Activated naive CD8-positive, alpha-beta T cell (primary cell): ENCODE results near the gene PSMD3.
"Not testable (repeated sequence)": the region's sequence is repeated elsewhere in the genome, so short reads cannot be mapped to it uniquely, and the experiment has no call there.

Experiments used
- H3K27ac Mint-ChIP-seq: one replicate; pipeline ENCODE4 v1.8.0; 2021; ENCODE audit warnings: mixed read lengths
- H3K27me3 Mint-ChIP-seq: one replicate; pipeline ENCODE4 v1.8.0; 2021; ENCODE audit warnings: mixed read lengths
- H3K36me3 Mint-ChIP-seq: one replicate; pipeline ENCODE4 v1.8.0; 2021; ENCODE audit warnings: mixed read lengths
- H3K4me1 Mint-ChIP-seq: one replicate; pipeline ENCODE4 v1.8.0; 2021; ENCODE audit warnings: low read depth, mixed read lengths
- H3K4me3 Mint-ChIP-seq: one replicate; pipeline ENCODE4 v1.8.0; 2021; ENCODE audit warnings: mild to moderate bottlenecking, mixed read lengths
- H3K9me3 Mint-ChIP-seq: one replicate; pipeline ENCODE4 v1.8.0; 2021; ENCODE audit warnings: low read depth, mixed read lengths

The PSMD3 gene

DNA sequence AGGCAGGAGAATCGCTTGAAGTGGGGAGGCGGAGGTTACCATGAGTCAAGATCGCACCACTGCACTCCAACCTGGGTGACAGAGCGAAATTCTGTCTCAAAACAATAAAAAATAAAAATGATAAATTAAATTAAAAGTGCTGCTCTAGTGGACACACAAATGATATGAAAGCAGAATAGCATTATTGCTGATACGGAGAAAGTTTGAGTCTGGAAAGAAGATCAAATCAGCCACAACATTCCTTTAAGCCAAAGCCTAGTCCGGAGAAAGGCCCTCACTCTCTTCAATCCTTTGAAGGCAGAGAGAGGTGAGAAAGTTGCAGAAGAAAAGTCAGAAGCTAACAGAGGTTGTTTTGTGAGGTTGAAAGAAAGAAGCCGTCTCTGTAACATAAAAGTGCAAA is 19.6 kb downstream of the PSMD3 start:
- no peaks in the 10 kb centered on the region for H3K9me3 Mint-ChIP-seq
- no peak overlapping the region for H3K27ac Mint-ChIP-seq
- no peaks in the 10 kb centered on the region for H3K4me1 Mint-ChIP-seq
- H3K27me3 Mint-ChIP-seq = no peaks in the 10 kb centered on the region
- no peak overlapping the region for H3K4me3 Mint-ChIP-seq
- H3K36me3 Mint-ChIP-seq = peaks cover 4% of the 10 kb centered on the region

DNA sequence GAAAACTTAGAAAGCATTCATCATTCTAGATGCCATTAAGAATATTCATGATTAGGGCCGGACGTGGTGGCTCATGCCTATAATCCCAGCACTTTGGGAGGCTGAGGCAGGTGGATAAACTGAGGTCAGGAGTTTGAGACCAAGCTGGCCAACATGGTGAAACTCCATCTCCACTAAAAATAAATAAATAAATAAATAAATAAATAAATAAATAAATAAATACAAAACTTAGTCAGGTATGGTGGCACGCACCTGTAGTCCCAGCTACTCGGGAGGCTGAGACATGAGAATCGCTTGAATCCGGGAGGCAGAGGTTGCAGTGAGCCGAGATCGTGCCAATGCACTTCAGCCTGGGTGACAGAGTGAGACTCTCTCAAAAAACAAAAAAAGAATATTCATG is 20.7 kb downstream of the PSMD3 start:
- H3K4me1 Mint-ChIP-seq, H3K27ac Mint-ChIP-seq, H3K4me3 Mint-ChIP-seq: not testable (repeated sequence)

GRCh38 chr17:40004072-40004471 is 23.5 kb downstream of the PSMD3 start:
- Mint-ChIP-seq H3K4me3 (no peak overlapping the region), H3K27me3 (no peaks in the 10 kb centered on the region)

More for the DNA sequence above, 20.7 kb downstream of the PSMD3 start:
- not testable (repeated sequence) for H3K36me3 Mint-ChIP-seq, H3K27me3 Mint-ChIP-seq, H3K9me3 Mint-ChIP-seq

DNA sequence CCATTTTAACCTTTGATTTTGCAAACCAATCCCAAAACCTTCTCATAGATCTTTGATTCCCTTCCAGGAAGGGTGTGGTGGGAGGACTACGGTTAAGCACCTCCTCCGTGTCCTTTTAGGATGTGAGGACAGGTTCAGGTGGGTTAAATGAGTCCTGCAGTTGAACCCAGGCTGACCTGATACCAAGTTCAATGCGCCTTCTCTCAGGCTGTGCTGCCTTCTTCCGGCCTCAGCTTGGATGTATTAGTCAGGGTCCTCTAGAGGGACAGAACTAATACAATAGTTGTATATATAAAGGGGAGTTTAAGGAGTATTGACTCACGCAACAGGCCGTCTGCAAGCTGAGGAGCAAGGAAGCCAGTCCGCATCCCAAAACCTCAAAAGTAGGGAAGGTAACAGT is 24.1 kb downstream of the PSMD3 start:
- no peaks in the 10 kb centered on the region for H3K4me1 Mint-ChIP-seq
- H3K9me3 Mint-ChIP-seq = no peaks in the 10 kb centered on the region
- no peak overlapping the region for H3K27ac Mint-ChIP-seq
- H3K27me3 Mint-ChIP-seq = no peaks in the 10 kb centered on the region
- no peak overlapping the region for H3K4me3 Mint-ChIP-seq
- no peaks in the 10 kb centered on the region for H3K36me3 Mint-ChIP-seq

More at GRCh38 chr17:40004072-40004471, 23.5 kb downstream of the PSMD3 start:
- H3K27ac Mint-ChIP-seq = no peak overlapping the region
- H3K4me1 Mint-ChIP-seq = no peaks in the 10 kb centered on the region
- H3K9me3 Mint-ChIP-seq = no peaks in the 10 kb centered on the region
- H3K36me3 Mint-ChIP-seq = no peaks in the 10 kb centered on the region

DNA sequence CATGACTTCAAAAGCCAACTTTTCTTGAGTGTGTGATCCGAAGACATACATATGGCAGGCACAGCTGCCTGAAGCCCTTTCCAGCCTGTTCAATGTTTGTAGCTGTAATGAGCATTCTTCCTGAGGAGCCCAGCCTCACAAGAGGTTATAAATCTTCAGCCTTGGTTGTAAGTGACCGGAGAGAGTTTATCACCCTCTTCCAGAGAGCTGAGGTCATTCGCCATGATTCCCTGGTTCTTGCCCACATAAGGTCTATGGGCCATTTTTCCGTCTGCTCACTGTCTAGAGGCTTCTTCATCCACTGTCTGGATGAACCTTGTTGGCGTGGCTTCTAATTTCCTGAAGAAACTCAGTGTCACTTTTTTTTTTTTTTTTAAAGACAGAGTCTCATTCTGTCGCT is 24.9 kb downstream of the PSMD3 start:
- H3K27me3 Mint-ChIP-seq = no peaks in the 10 kb centered on the region
- H3K4me3 Mint-ChIP-seq = no peak overlapping the region
- peaks cover 7% of the 10 kb centered on the region for H3K4me1 Mint-ChIP-seq
- no peaks in the 10 kb centered on the region for H3K36me3 Mint-ChIP-seq
- H3K9me3 Mint-ChIP-seq = no peaks in the 10 kb centered on the region
- no peak overlapping the region for H3K27ac Mint-ChIP-seq

DNA sequence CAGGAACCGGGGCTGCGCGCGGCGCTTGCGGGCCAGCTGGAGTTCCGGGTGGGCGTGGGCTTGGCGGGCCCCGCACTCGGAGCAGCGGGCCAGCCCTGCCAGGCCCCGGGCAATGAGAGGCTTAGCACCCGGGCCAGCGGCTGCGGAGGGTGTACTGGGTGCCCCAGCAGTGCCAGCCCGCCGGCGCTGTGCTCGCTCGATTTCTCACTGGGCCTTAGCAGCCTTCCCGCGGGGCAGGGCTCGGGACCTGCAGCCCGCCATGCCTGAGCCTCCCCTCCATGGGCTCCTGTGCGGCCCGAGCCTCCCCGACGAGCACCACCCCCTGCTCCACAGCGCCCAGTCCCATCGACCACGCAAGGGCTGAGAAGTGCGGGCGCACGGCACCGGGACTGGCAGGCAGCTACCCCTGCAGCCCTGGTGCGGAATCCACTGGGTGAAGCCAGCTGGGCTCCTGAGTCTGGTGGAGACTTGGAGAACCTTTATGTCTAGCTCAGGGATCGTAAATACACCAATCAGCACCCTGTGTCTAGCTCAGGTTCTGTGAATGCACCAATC is 30.4 kb downstream of the PSMD3 start:
- not testable (repeated sequence) for H3K36me3 Mint-ChIP-seq, H3K9me3 Mint-ChIP-seq, H3K4me3 Mint-ChIP-seq, H3K27me3 Mint-ChIP-seq, H3K27ac Mint-ChIP-seq
- peaks cover 12% of the 10 kb centered on the region for H3K4me1 Mint-ChIP-seq

GRCh38 chr17:40012017-40012647 is 31.5 kb downstream of the PSMD3 start:
- not testable (repeated sequence) for H3K4me3 Mint-ChIP-seq, H3K9me3 Mint-ChIP-seq, H3K36me3 Mint-ChIP-seq, H3K27me3 Mint-ChIP-seq, H3K27ac Mint-ChIP-seq
- peaks cover 12% of the 10 kb centered on the region for H3K4me1 Mint-ChIP-seq

DNA sequence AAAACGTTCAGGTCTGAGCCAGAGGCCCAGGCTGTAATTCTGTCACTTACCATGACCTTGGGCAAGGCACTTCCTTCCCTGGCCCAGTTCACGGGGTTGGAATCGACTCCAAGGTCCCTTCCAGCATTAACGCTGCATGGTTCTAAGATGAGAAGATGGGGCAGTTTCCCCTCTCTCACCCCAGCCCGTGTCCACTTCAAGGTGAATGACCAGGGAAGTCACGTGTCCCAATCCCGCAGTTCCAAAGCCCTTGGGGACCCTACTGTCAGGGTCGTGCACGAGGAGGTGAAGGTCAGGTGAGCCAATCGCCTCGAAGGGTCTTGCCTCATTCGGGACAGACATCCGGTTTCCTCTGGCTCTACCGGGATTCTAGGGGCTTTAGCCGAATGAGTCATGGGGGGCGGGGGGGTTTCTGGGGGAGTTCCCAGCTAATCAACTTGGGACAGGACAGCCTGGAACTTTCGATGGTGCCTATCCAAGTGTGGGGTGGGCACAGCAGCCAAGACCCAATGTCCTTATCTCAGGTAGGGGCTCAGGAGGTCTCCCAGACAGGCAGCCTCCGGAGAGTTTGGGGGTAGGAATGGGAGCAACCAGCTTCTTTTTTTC is 33.9 kb downstream of the PSMD3 start:
- peaks cover 12% of the 10 kb centered on the region for H3K4me1 Mint-ChIP-seq
- H3K36me3 Mint-ChIP-seq = no peaks in the 10 kb centered on the region
- no peak overlapping the region for H3K4me3 Mint-ChIP-seq
- H3K9me3 Mint-ChIP-seq = no peaks in the 10 kb centered on the region
- no peaks in the 10 kb centered on the region for H3K27me3 Mint-ChIP-seq
- H3K27ac Mint-ChIP-seq = no peak overlapping the region

DNA sequence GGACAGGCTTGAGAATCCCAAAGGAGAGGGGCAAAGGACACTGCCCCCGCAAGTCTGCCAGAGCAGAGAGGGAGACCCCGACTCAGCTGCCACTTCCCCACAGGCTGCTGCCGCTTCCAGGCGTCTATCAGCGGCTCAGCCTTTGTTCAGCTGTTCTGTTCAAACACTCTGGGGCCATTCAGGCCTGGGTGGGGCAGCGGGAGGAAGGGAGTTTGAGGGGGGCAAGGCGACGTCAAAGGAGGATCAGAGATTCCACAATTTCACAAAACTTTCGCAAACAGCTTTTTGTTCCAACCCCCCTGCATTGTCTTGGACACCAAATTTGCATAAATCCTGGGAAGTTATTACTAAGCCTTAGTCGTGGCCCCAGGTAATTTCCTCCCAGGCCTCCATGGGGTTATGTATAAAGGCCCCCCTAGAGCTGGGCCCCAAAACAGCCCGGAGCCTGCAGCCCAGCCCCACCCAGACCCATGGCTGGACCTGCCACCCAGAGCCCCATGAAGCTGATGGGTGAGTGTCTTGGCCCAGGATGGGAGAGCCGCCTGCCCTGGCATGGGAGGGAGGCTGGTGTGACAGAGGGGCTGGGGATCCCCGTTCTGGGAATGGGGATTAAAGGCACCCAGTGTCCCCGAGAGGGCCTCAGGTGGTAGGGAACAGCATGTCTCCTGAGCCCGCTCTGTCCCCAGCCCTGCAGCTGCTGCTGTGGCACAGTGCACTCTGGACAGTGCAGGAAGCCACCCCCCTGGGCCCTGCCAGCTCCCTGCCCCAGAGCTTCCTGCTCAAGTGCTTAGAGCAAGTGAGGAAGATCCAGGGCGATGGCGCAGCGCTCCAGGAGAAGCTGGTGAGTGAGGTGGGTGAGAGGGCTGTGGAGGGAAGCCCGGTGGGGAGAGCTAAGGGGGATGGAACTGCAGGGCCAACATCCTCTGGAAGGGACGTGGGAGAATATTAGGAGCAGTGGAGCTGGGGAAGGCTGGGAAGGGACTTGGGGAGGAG is 34.7 kb downstream of the PSMD3 start, which contains the start of gene CSF3:
TSS of gene CSF3 (plus strand) at position 436 of the 993 bp plus-strand sequence. CDS start at position 471, 35 bp downstream.
- Mint-ChIP-seq H3K9me3 (no peaks in the 10 kb centered on the region), H3K36me3 (no peaks in the 10 kb centered on the region), H3K4me1 (peaks cover 7% of the 10 kb centered on the region), H3K27ac (no peak within 1 kb of the TSS), H3K27me3 (no peaks in the 10 kb centered on the region), H3K4me3 (no peak within 1 kb of the TSS)

DNA sequence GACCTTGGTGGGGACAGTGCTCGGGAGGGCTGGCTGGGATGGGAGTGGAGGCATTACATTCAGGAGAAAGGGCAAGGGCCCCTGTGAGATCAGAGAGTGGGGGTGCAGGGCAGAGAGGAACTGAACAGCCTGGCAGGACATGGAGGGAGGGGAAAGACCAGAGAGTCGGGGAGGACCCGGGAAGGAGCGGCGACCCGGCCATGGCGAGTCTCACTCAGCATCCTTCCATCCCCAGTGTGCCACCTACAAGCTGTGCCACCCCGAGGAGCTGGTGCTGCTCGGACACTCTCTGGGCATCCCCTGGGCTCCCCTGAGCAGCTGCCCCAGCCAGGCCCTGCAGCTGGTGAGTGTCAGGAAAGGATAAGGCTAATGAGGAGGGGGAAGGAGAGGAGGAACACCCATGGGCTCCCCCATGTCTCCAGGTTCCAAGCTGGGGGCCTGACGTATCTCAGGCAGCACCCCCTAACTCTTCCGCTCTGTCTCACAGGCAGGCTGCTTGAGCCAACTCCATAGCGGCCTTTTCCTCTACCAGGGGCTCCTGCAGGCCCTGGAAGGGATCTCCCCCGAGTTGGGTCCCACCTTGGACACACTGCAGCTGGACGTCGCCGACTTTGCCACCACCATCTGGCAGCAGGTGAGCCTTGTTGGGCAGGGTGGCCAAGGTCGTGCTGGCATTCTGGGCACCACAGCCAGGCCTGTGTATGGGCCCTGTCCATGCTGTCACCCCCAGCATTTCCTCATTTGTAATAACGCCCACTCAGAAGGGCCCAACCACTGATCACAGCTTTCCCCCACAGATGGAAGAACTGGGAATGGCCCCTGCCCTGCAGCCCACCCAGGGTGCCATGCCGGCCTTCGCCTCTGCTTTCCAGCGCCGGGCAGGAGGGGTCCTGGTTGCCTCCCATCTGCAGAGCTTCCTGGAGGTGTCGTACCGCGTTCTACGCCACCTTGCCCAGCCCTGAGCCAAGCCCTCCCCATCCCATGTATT is 35.7 kb downstream of the PSMD3 start:
- H3K9me3 Mint-ChIP-seq = no peaks in the 10 kb centered on the region
- H3K4me3 Mint-ChIP-seq = no peak overlapping the region
- H3K27ac Mint-ChIP-seq = no peak overlapping the region
- H3K27me3 Mint-ChIP-seq = no peaks in the 10 kb centered on the region
- H3K4me1 Mint-ChIP-seq = peaks cover 5% of the 10 kb centered on the region
- H3K36me3 Mint-ChIP-seq = no peaks in the 10 kb centered on the region

DNA sequence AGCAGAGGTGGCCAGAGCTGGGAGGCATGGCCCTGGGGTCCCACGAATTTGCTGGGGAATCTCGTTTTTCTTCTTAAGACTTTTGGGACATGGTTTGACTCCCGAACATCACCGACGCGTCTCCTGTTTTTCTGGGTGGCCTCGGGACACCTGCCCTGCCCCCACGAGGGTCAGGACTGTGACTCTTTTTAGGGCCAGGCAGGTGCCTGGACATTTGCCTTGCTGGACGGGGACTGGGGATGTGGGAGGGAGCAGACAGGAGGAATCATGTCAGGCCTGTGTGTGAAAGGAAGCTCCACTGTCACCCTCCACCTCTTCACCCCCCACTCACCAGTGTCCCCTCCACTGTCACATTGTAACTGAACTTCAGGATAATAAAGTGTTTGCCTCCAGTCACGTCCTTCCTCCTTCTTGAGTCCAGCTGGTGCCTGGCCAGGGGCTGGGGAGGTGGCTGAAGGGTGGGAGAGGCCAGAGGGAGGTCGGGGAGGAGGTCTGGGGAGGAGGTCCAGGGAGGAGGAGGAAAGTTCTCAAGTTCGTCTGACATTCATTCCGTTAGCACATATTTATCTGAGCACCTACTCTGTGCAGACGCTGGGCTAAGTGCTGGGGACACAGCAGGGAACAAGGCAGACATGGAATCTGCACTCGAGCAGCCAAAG is 36.9 kb downstream of the PSMD3 start:
- Mint-ChIP-seq H3K4me1 (peaks cover 5% of the 10 kb centered on the region), H3K4me3 (no peak overlapping the region), H3K9me3 (no peaks in the 10 kb centered on the region), H3K36me3 (no peaks in the 10 kb centered on the region), H3K27ac (no peak overlapping the region), H3K27me3 (no peaks in the 10 kb centered on the region)

DNA sequence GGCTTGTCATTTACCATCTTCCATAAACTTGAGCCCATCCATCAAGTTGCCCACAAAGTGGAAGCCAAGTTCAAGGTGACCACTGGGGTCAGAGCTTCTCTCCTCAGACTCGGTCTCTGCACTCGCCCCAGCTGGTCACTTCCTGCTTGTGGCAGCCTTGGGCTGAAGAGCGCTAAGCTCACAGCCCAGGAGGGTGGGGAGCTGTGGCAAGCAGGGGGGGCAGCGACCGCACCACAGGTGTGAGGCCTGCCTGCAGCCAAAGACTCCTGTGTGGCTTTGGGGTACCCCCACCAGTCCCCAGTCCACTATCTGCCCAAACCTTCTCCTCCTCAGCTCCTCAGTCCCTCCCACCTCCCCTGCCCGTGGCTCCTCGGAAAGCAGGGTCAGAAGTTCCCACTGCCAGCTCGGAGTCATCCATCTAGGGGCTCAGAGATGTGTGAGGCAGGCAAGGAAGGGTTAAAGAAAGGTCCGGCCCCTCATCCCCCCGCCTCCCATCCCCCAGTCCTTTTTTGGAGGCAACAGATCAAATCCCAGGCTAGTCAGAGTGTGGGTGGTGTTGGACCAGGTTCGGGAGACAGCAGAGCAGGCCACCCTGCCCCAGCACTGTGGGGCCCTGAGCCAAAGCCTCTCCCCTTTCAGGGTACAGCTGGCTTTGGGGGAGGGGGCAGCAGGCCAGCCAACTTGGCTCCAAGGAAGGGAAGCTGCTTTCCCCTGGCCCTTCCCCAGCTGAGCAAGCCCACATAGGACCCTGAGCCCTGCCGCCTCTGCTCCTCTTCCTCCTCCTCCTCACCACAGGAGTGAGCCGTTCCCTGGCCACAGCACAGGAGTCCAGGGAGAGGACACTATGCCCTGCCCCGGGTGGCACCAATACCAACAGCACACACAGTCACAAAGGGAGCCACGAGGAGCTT is 37.9 kb downstream of the PSMD3 start:
- peaks cover 4% of the 10 kb centered on the region for H3K4me1 Mint-ChIP-seq
- H3K4me3 Mint-ChIP-seq = no peak overlapping the region
- no peaks in the 10 kb centered on the region for H3K36me3 Mint-ChIP-seq
- no peak overlapping the region for H3K27ac Mint-ChIP-seq
- no peaks in the 10 kb centered on the region for H3K27me3 Mint-ChIP-seq
- no peaks in the 10 kb centered on the region for H3K9me3 Mint-ChIP-seq
